Mucosa of descending colon (tissue), 3 donors: ENCODE data around the gene CDKN2B. TPM values are rescaled to one million over a fixed set of nuclear protein-coding genes. Genes with fewer than 3 reads are reported as not detected.
"Not testable (repeated sequence)": the region's sequence is repeated elsewhere in the genome, so short reads cannot be mapped to it uniquely, and the experiment has no call there.

ENCODE experiments used
- ATAC-seq: fragments of 200-7000 bp; cut with Tn5 transposase; one replicate; pipeline ENCODE4 v1.9.1; 2020; ENCODE audit warnings: mild to moderate bottlenecking, moderate library complexity
- DNase-seq, 3 donors: peaks; one replicate each; pipeline ENCODE4 v3.0.0-alpha.2; 2020
- H3K36me3 ChIP-seq: fragments of 200-600 bp; one replicate; pipeline ENCODE4 v1.8.0; 2021; ENCODE audit warnings: low read depth, mild to moderate bottlenecking
- H3K4me1 ChIP-seq: fragments of 200-600 bp; one replicate; pipeline ENCODE4 v1.8.0; 2021; ENCODE audit warnings: low read depth, mild to moderate bottlenecking
- H3K4me3 ChIP-seq: fragments of 200-600 bp; one replicate; pipeline ENCODE4 v1.8.0; 2021; ENCODE audit warnings: mild to moderate bottlenecking
- H3K9me3 ChIP-seq: fragments of 200-600 bp; one replicate; pipeline ENCODE4 v1.8.0; 2021; ENCODE audit warnings: mild to moderate bottlenecking
- CTCF ChIP-seq: fragments of 200-600 bp; IDR thresholded peaks from one replicate; pipeline ENCODE4 v1.8.0; 2022; ENCODE audit warnings: antibody characterized with exemption, mild to moderate bottlenecking
- intact Hi-C, 2 donors: fragments of 100-400 bp; cut with DNase I in 1 of 2; cut with micrococcal nuclease in 1 of 2; formaldehyde crosslinking; loops; one replicate each; pipeline versions ENCODE4 v1.11.0 to v1.11.1; 2022; cut with DNase I, micrococcal nuclease
- total RNA-seq, 3 donors: library from RNA; stranded (reverse); fragmentation: NEBNext Ultra II Directional in 2 of 3; extraction: Animal tissue kit (Norgen Biotek cat#: 25700) in 2 of 3; gene quantifications; one replicate each; pipeline versions ENCODE4 v1.2.1 to v1.2.4, GENCODE V29; 2021 to 2023
- donor health status: DM: no; HTN: no; CAD: no; lungs with moderate emphysema.
- donor health status: DM: no; HTN: no; CAD: no.
- donor health status: DM: no; HTN: yes; CAD: no.

CDKN2B gene
- total RNA-seq, 3 donors from 2014 or later: 64.8 to 192 (median 119) TPM

DNA sequence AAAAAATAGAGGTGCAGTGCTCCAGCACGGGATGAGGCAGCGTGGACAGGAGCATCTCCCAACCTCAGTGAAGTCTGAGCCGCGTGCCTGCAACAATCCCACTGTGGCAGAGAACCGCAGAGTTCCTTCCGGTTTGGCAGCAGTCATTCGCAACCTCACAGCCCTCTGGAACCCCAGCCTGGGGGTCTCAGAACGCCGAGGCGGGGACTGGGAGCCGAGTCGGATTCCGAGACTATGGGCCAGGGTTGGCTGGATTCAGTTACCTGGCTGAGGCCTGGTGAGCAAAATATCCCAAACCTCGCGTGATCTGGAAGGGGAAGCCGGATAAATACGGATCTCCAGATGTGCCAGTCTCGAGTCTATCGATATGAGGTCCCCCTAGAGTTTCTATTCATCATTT is 41.9 kb downstream of the CDKN2B start:
- DNase-seq (no peak), ATAC-seq (no peak)
- TF ChIP-seq CTCF: no peak
- H3K9me3 ChIP-seq: no peaks in the 10 kb centered on the region
- intact Hi-C loops: no loop called here
- H3K36me3 ChIP-seq: no peaks in the 10 kb centered on the region
- peaks cover 13% of the 10 kb centered on the region for H3K4me1 ChIP-seq
- H3K4me3 ChIP-seq: no peak overlapping the region

- H3K9me3 ChIP-seq: no peaks in the 10 kb centered on the region
- H3K4me3 ChIP-seq: no peak overlapping the region
- DNase-seq: no peak
- no peak for ATAC-seq
- H3K4me1 ChIP-seq: peaks cover 13% of the 10 kb centered on the region
- no peaks in the 10 kb centered on the region for H3K36me3 ChIP-seq
- TF ChIP-seq CTCF: no peak
- intact Hi-C loops: no loop called here
These were observed 42.8 kb downstream of the CDKN2B start for GRCh38 chr9:21966140-21966851.

- peak; percentile 76 to 77 (median 76) for DNase-seq
- TF ChIP-seq CTCF: peak; percentile 17
- Histone ChIP-seq H3K9me3 (no peaks in the 10 kb centered on the region), H3K4me1 (peaks cover 13% of the 10 kb centered on the region), H3K4me3 (no peak overlapping the region), H3K36me3 (no peaks in the 10 kb centered on the region)
- ATAC-seq: peak; percentile 94
- intact Hi-C loops: no loop called here
These were observed 43.6 kb downstream of the CDKN2B start for GRCh38 chr9:21965401-21965951.

GRCh38 chr9:21964925-21965385 is 44.1 kb downstream of the CDKN2B start:
- H3K9me3 ChIP-seq: no peaks in the 10 kb centered on the region
- DNase-seq: peak; percentile 53 to 69 (median 68)
- peak; percentile 84 for ATAC-seq
- H3K36me3 ChIP-seq: no peaks in the 10 kb centered on the region
- H3K4me1 ChIP-seq: peaks cover 13% of the 10 kb centered on the region
- intact Hi-C loops: no loop called here
- no peak overlapping the region for H3K4me3 ChIP-seq
- no peak for TF ChIP-seq CTCF

DNA sequence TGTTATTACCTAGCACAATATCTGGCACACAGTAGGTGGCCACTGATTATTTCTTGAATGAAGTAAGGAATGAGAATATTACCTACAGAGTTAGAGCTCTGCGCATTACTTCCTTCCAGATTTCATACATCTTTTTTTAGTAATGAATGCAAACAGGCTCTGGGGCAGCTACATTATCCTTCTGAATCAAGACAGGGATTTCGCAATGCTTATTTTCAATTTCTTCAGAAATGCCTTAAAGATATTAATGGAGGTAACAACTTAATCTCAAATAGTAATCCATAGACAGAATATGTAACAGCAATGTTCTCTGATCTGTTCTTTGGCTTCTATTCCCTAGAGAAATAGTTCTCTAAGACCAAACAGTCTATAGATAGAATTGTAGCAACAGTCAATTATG is 47.5 kb downstream of the CDKN2B start:
- Histone ChIP-seq H3K4me1 (peaks cover 8% of the 10 kb centered on the region), H3K36me3 (no peaks in the 10 kb centered on the region), H3K9me3 (no peaks in the 10 kb centered on the region), H3K4me3 (no peak overlapping the region)
- TF ChIP-seq CTCF: no peak
- no peak for DNase-seq
- intact Hi-C loops: no loop called here
- ATAC-seq: no peak

DNA sequence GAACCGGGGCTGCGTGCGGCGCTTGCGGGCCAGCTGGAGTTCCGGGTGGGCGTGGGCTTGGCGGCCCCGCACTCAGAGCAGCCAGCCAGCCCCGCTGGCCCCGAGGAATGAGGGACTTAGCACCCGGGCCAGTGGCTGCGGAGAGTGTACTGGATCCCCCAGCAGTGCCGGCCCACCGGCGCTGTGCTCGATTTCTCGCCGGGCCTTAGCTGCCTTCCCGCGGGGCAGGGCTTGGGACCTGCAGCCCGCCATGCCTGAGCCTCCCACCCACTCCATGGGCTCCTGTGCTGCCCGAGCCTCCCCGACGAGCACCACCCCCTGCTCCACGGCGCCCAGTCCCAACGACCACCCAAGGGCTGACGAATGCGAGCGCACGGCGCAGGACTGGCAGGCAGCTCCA is 49.8 kb downstream of the CDKN2B start:
- H3K4me1 ChIP-seq, intact Hi-C loops, DNase-seq, H3K36me3 ChIP-seq, H3K9me3 ChIP-seq, H3K4me3 ChIP-seq, ATAC-seq: not testable (repeated sequence)
